ENCODE data around the gene LY86. TPM values are rescaled to one million over a fixed set of nuclear protein-coding genes. Genes with fewer than 3 reads are reported as not detected.

LY86 gene
- total RNA-seq, 1 experiment from 2014 or later, result not detected

GRCh38 chr6:6595025-6595424 is 6.5 kb downstream of the LY86 start:
- no peak for TF ChIP-seq CTCF (conservative IDR thresholded peaks at IDR 0.05)
- WGBS (ENCODE audit: extremely low coverage, insufficient read length, low lambda C conversion rate), result 100% methylated on average over 1 of the region's 3 CpGs
- no peaks in the 10 kb centered on the region for H3K79me2 ChIP-seq (ENCODE audit: insufficient read depth, low read length)
- H3K4ac ChIP-seq (ENCODE audit: low read depth, low read length), result no peak overlapping the region
- H3K4me1 Mint-ChIP-seq, result peaks cover 5 to 7% of the 10 kb centered on the region in 2 experiments
- no peaks in the 10 kb centered on the region for H3K79me1 ChIP-seq (ENCODE audit: insufficient read depth, low read depth, low read length, poor library complexity, severe bottlenecking)
- no peak overlapping the region for H3K4me3 Mint-ChIP-seq
- no peak overlapping the region for H3K27ac Mint-ChIP-seq
- no peak overlapping the region for H3K4me2 ChIP-seq (ENCODE audit: insufficient read depth, insufficient read length, low read length)
- no peak overlapping the region for H2BK20ac ChIP-seq (ENCODE audit: low read depth, low read length, poor library complexity, severe bottlenecking)
- H4K5ac ChIP-seq (ENCODE audit: insufficient read length, low read depth, low read length), result no peak overlapping the region
- no peaks in the 10 kb centered on the region for H3K9me3 Mint-ChIP-seq
- H3T11ph ChIP-seq (ENCODE audit: low read length), result no peak overlapping the region
- H3K14ac ChIP-seq (ENCODE audit: insufficient read depth, low read length), result no peak overlapping the region
- peaks cover 1% of the 10 kb centered on the region for H3K27me3 Mint-ChIP-seq (ENCODE audit: low read depth)
- H4K91ac ChIP-seq (ENCODE audit: insufficient read length, low read depth, low read length), result no peak overlapping the region
- no peaks in the 10 kb centered on the region for H3K36me3 Mint-ChIP-seq (ENCODE audit: insufficient read depth in 1 of 3, low read depth in 3 of 3)
- H3K18ac ChIP-seq (ENCODE audit: insufficient read length, low read depth, low read length), result no peak overlapping the region
- H2BK5ac ChIP-seq (ENCODE audit: insufficient read length, low read length), result no peak overlapping the region
- no peak overlapping the region for H2AK5ac ChIP-seq (ENCODE audit: insufficient read length, low read length)
- no peak for DNase-seq
- H3K56ac ChIP-seq (ENCODE audit: insufficient read length, low read depth, low read length), result no peak overlapping the region
- no peak overlapping the region for H3K27ac ChIP-seq (ENCODE audit: insufficient read length, low read depth, low read length)
- H2BK120ac ChIP-seq (ENCODE audit: low read depth, low read length, poor library complexity, severe bottlenecking), result no peak overlapping the region
- H4K20me1 ChIP-seq (ENCODE audit: control insufficient read depth, insufficient read depth, insufficient read length), result no peaks in the 10 kb centered on the region
- no peak overlapping the region for H3K9ac ChIP-seq (ENCODE audit: extremely low read depth, insufficient read length, low read length)
- H2BK15ac ChIP-seq (ENCODE audit: low read depth, low read length), result no peak overlapping the region
- no peaks in the 10 kb centered on the region for H3K23me2 ChIP-seq (ENCODE audit: insufficient read length, low read depth, low read length, poor library complexity, severe bottlenecking)
- no peaks in the 10 kb centered on the region for H3K27me3 ChIP-seq (ENCODE audit: insufficient read depth, low read length)
- H3K23ac ChIP-seq (ENCODE audit: insufficient read length, low read depth, low read length), result no peak overlapping the region
- no peak overlapping the region for H2BK12ac ChIP-seq (ENCODE audit: insufficient read length, low read depth, low read length)
- no peak overlapping the region for H2AFZ ChIP-seq (ENCODE audit: low read length)
- H3K4me1 ChIP-seq (ENCODE audit: insufficient read depth, low read length), result no peaks in the 10 kb centered on the region
- no peaks in the 10 kb centered on the region for H3K9me3 ChIP-seq (ENCODE audit: control insufficient read depth, low read depth, low read length)
- H4K8ac ChIP-seq (replicated peaks; ENCODE audit: insufficient read length, low read depth, low read length), result no peak overlapping the region

Data from H9 (cell line).